Measurements from ENCODE around the gene ZNF225. TPM values are rescaled to one million over a fixed set of nuclear protein-coding genes. Genes with fewer than 3 reads are reported as not detected.

Gene ZNF225
- total and polyA plus RNA-seq, 2 of the 4 experiments (the other 2 are of a cell fraction): 1.5 to 5.7 TPM

DNA sequence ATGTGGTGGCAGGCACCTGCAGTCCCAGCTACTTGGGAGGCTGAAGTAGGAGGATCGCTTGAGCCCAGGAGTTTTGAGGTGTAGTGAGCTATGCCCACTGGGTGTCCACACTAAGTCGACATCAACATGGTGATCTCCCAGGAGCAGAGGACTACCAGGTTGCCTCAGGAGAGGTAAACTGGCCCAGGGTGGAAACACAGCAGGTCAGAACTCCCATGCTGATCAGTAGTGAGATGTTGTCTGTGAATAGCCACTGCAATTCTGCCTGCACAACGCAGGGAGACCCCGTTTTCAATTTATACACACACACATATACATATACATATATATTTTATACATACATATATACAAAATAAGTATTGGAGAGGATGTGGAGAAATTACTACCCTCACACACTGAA, 21.1 kb upstream of the ZNF225 start:
- H2AK9ac ChIP-seq (replicated peaks; ENCODE audit: low read depth, low read length, poor library complexity): no peak overlapping the region
- H4K91ac ChIP-seq (ENCODE audit: insufficient read depth, low read depth, low read length): no peak overlapping the region
- H2BK5ac ChIP-seq (ENCODE audit: low read depth, low read length, poor library complexity, severe bottlenecking): no peak overlapping the region
- no peak overlapping the region for H3K4me3 ChIP-seq (ENCODE audit: insufficient read depth, low read depth, low read length)
- no peak overlapping the region for H4K5ac ChIP-seq (ENCODE audit: low read depth, low read length)
- no peak overlapping the region for H3K9ac ChIP-seq (ENCODE audit: low read depth, low read length)
- no peaks in the 10 kb centered on the region for H3K9me3 ChIP-seq (ENCODE audit: control insufficient read depth, insufficient read depth, low read length)
- no peak overlapping the region for H3K14ac ChIP-seq (replicated peaks; ENCODE audit: low read depth, low read length)
- no peak overlapping the region for H2BK15ac ChIP-seq (ENCODE audit: low read depth, low read length)
- no peaks in the 10 kb centered on the region for H3K4me1 ChIP-seq (ENCODE audit: control insufficient read depth, insufficient read depth, low read length)
- no peak overlapping the region for H3K23ac ChIP-seq (ENCODE audit: low read depth, low read length)
- H3K4ac ChIP-seq (ENCODE audit: low read depth, low read length): no peak overlapping the region
- no peaks in the 10 kb centered on the region for H4K20me1 ChIP-seq (ENCODE audit: insufficient read depth, low read length)
- H3K18ac ChIP-seq (ENCODE audit: low read depth, low read length): no peak overlapping the region
- H2BK20ac ChIP-seq (ENCODE audit: low read depth, low read length): no peak overlapping the region
- ChIA-PET POLR2A (ENCODE audit: unreplicated experiment) (no interaction called here), CTCF (interaction anchor here (1.0 kb wide), 1 partner anchor 18 kb away, joined by 3 read pairs; no protein-coding TSS in a partner anchor)
- H3K36me3 ChIP-seq (ENCODE audit: control insufficient read depth, insufficient read depth, low read length): peaks cover 3% of the 10 kb centered on the region; the same call in 1 of the 2 replicates
- H2AK5ac ChIP-seq (ENCODE audit: low read depth, low read length): no peak overlapping the region
- in situ Hi-C loops (cut with MboI; ENCODE audit: low sequenced_read_pairs) (no loop called here), intact Hi-C loops (cut with micrococcal nuclease) (loop anchor here (10.0 kb wide), 1 partner anchor 157 kb away; the partner anchor contains the start of gene ZNF45), dilution Hi-C loops (cut with HindIII; ENCODE audit: low sequenced_read_pairs, unreplicated experiment) (no loop called here)
- no peak overlapping the region for H2BK120ac ChIP-seq (ENCODE audit: low read depth, low read length)
- no peak overlapping the region for H3K27ac ChIP-seq (ENCODE audit: insufficient read depth, low read length)
- TF ChIP-seq, protein P1, sequence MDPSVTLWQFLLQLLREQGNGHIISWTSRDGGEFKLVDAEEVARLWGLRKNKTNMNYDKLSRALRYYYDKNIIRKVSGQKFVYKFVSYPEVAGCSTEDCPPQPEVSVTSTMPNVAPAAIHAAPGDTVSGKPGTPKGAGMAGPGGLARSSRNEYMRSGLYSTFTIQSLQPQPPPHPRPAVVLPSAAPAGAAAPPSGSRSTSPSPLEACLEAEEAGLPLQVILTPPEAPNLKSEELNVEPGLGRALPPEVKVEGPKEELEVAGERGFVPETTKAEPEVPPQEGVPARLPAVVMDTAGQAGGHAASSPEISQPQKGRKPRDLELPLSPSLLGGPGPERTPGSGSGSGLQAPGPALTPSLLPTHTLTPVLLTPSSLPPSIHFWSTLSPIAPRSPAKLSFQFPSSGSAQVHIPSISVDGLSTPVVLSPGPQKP (IDR thresholded peaks at IDR 0.05; ENCODE audit: borderline replicate concordance, low read depth, low read length): no peak
- TF ChIP-seq CEBPB (IDR thresholded peaks at IDR 0.05; ENCODE audit: low read depth, low read length) (no peak), MAFK (IDR thresholded peaks at IDR 0.05; ENCODE audit: low read depth, low read length) (no peak), NFE2L2 (IDR thresholded peaks at IDR 0.05; ENCODE audit: low read depth, low read length) (no peak)
- TF ChIP-seq, protein P2, sequence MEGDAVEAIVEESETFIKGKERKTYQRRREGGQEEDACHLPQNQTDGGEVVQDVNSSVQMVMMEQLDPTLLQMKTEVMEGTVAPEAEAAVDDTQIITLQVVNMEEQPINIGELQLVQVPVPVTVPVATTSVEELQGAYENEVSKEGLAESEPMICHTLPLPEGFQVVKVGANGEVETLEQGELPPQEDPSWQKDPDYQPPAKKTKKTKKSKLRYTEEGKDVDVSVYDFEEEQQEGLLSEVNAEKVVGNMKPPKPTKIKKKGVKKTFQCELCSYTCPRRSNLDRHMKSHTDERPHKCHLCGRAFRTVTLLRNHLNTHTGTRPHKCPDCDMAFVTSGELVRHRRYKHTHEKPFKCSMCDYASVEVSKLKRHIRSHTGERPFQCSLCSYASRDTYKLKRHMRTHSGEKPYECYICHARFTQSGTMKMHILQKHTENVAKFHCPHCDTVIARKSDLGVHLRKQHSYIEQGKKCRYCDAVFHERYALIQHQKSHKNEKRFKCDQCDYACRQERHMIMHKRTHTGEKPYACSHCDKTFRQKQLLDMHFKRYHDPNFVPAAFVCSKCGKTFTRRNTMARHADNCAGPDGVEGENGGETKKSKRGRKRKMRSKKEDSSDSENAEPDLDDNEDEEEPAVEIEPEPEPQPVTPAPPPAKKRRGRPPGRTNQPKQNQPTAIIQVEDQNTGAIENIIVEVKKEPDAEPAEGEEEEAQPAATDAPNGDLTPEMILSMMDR (conservative IDR thresholded peaks at IDR 0.05; ENCODE audit: low read depth, low read length): no peak
- no peaks in the 10 kb centered on the region for H3K27me3 ChIP-seq (ENCODE audit: control insufficient read depth, insufficient read depth, low read length)
- H3K79me1 ChIP-seq (ENCODE audit: low read depth in 1 of 2, low read length in 2 of 2): peaks cover 14 to 21% of the 10 kb centered on the region in 2 experiments; a peak in 3 of 4 replicates
- H2AFZ ChIP-seq (replicated peaks; ENCODE audit: low read length, poor library complexity): no peak overlapping the region
- WGBS, 2 experiments (ENCODE audit: extremely low coverage in 2 of 2, insufficient read length in 1 of 2): no CpG with 5 or more reads among the region's 4 CpGs
- ATAC-seq (ENCODE audit: low read depth): no peak
- no peak overlapping the region for H3K56ac ChIP-seq (ENCODE audit: extremely low read depth, insufficient read depth, low read length)
- H4K8ac ChIP-seq (ENCODE audit: low read depth in 2 of 2, low read length in 2 of 2): no peak overlapping the region
- H3K4me2 ChIP-seq (ENCODE audit: low read depth, low read length): no peak overlapping the region
- DNase-seq: no peak
- BruUV-seq (replicated peaks): no TSS peak
- H3K9me1 ChIP-seq (ENCODE audit: insufficient read depth, low read length): no peaks in the 10 kb centered on the region
